ENCODE results near the gene SNX13. TPM values are rescaled to one million over a fixed set of nuclear protein-coding genes. Genes with fewer than 3 reads are reported as not detected.

Gene SNX13
- total RNA-seq, 1 donor from 2014 or later = 32.9 TPM

DNA sequence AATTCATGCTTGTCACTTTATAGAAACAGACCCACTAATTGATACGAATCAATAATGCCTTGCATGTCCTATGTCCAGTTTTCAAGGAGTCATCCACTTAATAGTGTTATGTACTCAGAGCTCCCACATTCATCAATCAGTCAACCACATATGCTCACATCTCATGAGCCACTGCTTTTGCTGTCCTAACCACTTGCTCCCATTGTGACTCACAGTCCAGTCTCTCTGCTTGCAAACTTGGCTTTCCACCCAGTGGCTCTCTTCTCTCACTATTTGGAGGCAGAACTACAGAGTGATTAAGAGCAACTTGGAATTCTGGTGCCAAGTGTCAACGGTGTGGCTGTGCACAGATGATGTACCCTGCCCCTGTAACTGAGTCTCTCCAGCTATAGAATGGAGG lies 166.0 kb downstream of the SNX13 start:
- TF ChIP-seq, protein P1, sequence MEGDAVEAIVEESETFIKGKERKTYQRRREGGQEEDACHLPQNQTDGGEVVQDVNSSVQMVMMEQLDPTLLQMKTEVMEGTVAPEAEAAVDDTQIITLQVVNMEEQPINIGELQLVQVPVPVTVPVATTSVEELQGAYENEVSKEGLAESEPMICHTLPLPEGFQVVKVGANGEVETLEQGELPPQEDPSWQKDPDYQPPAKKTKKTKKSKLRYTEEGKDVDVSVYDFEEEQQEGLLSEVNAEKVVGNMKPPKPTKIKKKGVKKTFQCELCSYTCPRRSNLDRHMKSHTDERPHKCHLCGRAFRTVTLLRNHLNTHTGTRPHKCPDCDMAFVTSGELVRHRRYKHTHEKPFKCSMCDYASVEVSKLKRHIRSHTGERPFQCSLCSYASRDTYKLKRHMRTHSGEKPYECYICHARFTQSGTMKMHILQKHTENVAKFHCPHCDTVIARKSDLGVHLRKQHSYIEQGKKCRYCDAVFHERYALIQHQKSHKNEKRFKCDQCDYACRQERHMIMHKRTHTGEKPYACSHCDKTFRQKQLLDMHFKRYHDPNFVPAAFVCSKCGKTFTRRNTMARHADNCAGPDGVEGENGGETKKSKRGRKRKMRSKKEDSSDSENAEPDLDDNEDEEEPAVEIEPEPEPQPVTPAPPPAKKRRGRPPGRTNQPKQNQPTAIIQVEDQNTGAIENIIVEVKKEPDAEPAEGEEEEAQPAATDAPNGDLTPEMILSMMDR (IDR thresholded peaks at IDR 0.05; ENCODE audit: insufficient read depth, low read length, severe bottlenecking) = no peak
- Histone ChIP-seq H3K4me3 (ENCODE audit: low read depth, low read length) (no peak overlapping the region), H3K36me3 (ENCODE audit: control insufficient read depth, insufficient read depth, low read length) (no peaks in the 10 kb centered on the region), H3K27me3 (ENCODE audit: control insufficient read depth, insufficient read depth, low read length) (no peaks in the 10 kb centered on the region)
- DNase-seq (ENCODE audit: low read depth) (peak; percentile 81), FAIRE-seq (peak; percentile 86)

DNA sequence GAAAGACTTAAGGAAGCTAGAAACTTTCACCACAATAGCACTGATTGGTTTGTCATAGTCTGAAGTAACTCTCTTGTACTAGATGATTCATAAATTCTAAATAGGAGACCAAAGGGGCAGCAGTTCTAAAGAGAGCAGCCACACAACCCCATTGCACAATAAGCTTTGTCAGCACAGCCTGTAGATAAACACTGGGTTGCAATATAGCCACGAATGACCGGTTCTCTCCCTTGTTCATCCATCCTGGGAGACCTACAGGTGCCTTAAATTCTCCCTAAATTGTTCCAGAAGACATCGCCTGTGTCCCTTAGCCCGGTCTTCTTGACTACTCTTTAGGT lies 167.0 kb downstream of the SNX13 start:
- no peaks in the 10 kb centered on the region for H3K27me3 ChIP-seq (ENCODE audit: control insufficient read depth, insufficient read depth, low read length)
- no peaks in the 10 kb centered on the region for H3K36me3 ChIP-seq (ENCODE audit: control insufficient read depth, insufficient read depth, low read length)
- TF ChIP-seq, protein P1 (IDR thresholded peaks at IDR 0.05; ENCODE audit: insufficient read depth, low read length, severe bottlenecking) = no peak
- DNase-seq (ENCODE audit: low read depth) (peak; percentile 96), FAIRE-seq (peak; percentile 36)
- H3K4me3 ChIP-seq (ENCODE audit: low read depth, low read length) = no peak overlapping the region

DNA sequence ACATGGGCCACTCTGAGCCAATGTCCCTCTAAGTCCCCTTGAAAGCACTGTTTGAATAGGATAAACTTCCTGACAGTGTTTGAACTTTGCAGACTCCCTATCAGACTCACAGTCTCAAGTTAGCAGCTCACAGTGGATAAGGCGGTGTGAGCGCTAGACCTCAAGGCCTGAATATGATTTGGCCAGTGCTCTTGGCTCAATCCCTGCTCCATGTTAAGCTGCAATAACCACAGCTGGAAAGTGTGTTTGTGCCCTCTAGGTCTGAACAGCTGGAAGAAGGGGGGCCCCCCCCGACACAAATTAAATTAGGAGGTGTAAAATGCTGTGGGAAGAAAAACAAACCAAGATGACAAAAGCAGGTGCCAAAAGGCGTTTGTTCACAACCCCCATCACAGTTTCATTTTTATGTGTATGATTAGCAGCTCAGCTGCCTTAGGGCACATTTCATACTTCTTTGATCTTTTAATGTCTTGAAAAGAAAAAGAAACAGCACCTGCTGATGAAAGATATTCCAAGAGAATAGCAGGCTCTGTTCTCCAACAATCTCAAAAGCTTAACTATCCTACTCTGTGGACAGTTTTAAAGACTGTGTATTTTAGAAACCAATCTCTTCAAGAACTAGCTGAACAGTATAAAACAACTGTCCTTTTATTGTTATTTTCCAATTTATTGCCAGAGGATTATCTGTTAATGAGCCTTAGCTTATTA lies 167.6 kb downstream of the SNX13 start:
- FAIRE-seq (no peak), DNase-seq (ENCODE audit: low read depth) (no peak)
- H3K36me3 ChIP-seq (ENCODE audit: control insufficient read depth, insufficient read depth, low read length) = no peaks in the 10 kb centered on the region
- no peaks in the 10 kb centered on the region for H3K27me3 ChIP-seq (ENCODE audit: control insufficient read depth, insufficient read depth, low read length)
- TF ChIP-seq, protein P1 (IDR thresholded peaks at IDR 0.05; ENCODE audit: insufficient read depth, low read length, severe bottlenecking) = no peak
- H3K4me3 ChIP-seq (ENCODE audit: low read depth, low read length) = no peak overlapping the region

DNA sequence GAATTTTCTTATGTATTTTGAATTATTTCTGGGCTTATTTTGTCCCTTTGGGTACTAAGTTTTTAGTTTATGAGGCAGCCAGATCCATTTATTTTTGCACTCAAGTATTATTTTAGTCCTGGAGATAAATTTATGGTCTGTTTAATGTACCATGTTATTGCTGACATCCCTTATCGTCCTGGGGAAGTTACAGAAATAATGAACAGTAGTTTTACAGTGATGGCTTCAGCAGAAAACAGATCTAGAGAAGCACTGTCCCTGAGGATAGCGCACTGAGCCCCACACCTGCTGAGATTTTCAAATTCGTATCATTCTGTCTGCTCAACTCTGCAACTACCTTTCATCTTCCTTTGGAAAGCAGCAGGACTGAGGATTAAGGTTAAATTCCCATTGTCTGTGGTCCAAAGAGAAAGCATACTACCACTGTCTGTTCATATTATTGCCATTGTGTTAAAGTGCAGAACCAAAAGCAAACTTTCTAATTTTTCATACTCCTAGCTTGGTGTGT lies 168.3 kb downstream of the SNX13 start:
- H3K27me3 ChIP-seq (ENCODE audit: control insufficient read depth, insufficient read depth, low read length) = no peaks in the 10 kb centered on the region
- FAIRE-seq = peak; percentile 52
- no peak for DNase-seq (ENCODE audit: low read depth)
- no peak overlapping the region for H3K4me3 ChIP-seq (ENCODE audit: low read depth, low read length)
- TF ChIP-seq, protein P1 (IDR thresholded peaks at IDR 0.05; ENCODE audit: insufficient read depth, low read length, severe bottlenecking) = no peak
- no peaks in the 10 kb centered on the region for H3K36me3 ChIP-seq (ENCODE audit: control insufficient read depth, insufficient read depth, low read length)

DNA sequence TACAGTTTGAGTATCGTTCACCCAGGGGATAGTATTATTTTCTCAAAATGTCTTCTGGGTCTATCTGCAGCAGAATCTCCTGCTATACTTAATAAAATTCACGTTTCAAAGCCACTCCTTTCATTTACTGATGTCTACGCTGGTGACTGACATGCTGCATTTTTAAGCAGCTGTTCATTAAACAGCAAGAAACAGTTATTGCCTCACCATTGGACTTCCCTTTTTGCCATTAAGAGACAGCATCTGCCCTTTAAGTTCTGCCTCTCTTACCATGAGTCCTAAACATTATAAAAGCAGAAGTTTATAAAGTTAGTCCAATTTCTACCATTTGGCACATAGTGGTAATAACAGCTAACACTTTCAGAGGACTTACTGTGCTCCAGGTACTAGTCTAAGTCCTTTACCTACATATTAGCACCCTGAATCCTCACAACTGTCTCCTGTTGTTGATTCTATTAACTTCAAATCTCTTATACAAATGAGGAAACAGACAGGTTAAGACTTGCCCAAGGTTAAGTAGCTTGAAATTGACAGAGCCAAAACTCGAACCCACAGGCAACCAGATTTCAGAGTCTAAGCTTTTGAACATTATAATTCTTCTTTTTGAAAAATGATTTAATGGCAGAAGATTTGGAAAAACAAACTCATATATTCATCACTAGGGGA lies 169.5 kb downstream of the SNX13 start:
- TF ChIP-seq, protein P1 (IDR thresholded peaks at IDR 0.05; ENCODE audit: insufficient read depth, low read length, severe bottlenecking) = no peak
- peak; percentile 69 for DNase-seq (ENCODE audit: low read depth)
- Histone ChIP-seq H3K4me3 (ENCODE audit: low read depth, low read length) (no peak overlapping the region), H3K27me3 (ENCODE audit: control insufficient read depth, insufficient read depth, low read length) (no peaks in the 10 kb centered on the region), H3K36me3 (ENCODE audit: control insufficient read depth, insufficient read depth, low read length) (no peaks in the 10 kb centered on the region)
- no peak for FAIRE-seq
